Liver (tissue), 3 donors: ENCODE data around the gene ASB1.

ENCODE experiments used
- FOXA1 ChIP-seq: IDR thresholded peaks from 2 replicates; pipeline ENCODE4 v1.6.1; 2016; ENCODE audit warnings: antibody characterized with exemption
- JUND ChIP-seq, 2 donors: IDR thresholded peaks; 2 replicates each; pipeline ENCODE4 v1.6.1; 2016; ENCODE audit warnings: antibody characterized with exemption in 2 of 2
- RXRA ChIP-seq, 2 donors: IDR thresholded peaks; 2 replicates each; pipeline ENCODE4 v1.6.1; 2017 to 2018; ENCODE audit warnings: antibody characterized with exemption in 2 of 2, mild to moderate bottlenecking in 1 of 2
- SP1 ChIP-seq: IDR thresholded peaks from 2 replicates; pipeline ENCODE4 v1.6.1; 2018; ENCODE audit warnings: antibody characterized with exemption, mild to moderate bottlenecking
- TF ChIP-seq, protein P1 (sequence below): fragments of 150-350 bp; IDR thresholded peaks from 2 replicates; pipeline ENCODE4 v1.5.1; 2017; ENCODE audit warnings: improper control_type of control experiment, low read depth, low read length; ENCODE audit not compliant: missing input control
- TF ChIP-seq, protein P2 (sequence below): IDR thresholded peaks from 2 replicates; pipeline ENCODE4 v1.6.1; 2016; ENCODE audit warnings: antibody characterized with exemption
- TF ChIP-seq, protein P3 (sequence below): IDR thresholded peaks from 2 replicates; pipeline ENCODE4 v1.6.1; 2016; ENCODE audit warnings: antibody characterized with exemption
- TF ChIP-seq, protein P4 (sequence below): IDR thresholded peaks from 2 replicates; pipeline ENCODE4 v1.6.1; 2016; ENCODE audit warnings: antibody characterized with exemption, mild to moderate bottlenecking
- donor health status: healthy.
- donor health status: healthy.

DNA sequence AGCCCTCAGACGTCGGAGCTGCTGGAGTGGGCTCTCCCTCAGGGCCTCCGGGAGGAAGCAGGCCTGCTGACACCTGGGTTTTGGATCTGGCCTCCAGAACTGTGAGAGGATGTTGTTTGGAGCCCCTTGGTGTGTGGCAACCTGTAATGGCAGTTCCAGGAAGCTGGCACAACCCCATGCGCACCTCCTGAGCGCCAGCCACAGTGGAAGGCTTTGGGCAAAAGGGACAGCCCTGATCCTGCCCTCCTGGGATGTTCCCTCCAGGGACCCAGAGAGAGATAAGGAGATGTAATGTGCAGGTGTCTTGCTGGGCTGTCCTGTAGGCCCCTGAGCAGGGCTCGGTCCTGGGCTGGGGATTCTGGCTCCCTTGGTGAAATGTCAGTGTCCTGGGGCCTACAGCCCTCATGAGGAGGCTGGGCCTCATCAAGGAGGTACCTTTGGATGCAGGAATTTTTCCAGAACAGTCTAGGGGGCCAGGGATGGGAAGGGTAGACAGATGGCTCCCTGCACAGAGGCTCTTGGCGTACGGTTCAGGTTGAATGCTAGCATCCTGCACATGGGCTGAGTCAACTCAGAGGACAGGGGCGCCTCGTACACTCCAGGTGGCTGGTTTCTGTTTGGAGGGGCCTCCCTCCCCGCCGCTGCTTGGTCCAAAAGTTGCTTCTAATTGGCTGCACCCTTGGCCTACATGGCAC is 61.1 kb downstream of the ASB1 start:
- TF ChIP-seq, protein P1, sequence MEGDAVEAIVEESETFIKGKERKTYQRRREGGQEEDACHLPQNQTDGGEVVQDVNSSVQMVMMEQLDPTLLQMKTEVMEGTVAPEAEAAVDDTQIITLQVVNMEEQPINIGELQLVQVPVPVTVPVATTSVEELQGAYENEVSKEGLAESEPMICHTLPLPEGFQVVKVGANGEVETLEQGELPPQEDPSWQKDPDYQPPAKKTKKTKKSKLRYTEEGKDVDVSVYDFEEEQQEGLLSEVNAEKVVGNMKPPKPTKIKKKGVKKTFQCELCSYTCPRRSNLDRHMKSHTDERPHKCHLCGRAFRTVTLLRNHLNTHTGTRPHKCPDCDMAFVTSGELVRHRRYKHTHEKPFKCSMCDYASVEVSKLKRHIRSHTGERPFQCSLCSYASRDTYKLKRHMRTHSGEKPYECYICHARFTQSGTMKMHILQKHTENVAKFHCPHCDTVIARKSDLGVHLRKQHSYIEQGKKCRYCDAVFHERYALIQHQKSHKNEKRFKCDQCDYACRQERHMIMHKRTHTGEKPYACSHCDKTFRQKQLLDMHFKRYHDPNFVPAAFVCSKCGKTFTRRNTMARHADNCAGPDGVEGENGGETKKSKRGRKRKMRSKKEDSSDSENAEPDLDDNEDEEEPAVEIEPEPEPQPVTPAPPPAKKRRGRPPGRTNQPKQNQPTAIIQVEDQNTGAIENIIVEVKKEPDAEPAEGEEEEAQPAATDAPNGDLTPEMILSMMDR, result no peak
- TF ChIP-seq SP1 (no peak), FOXA1 (no peak), JUND (IDR thresholded peaks at IDR 0.05) (no peak), RXRA (IDR thresholded peaks at IDR 0.05) (no peak)
- TF ChIP-seq, protein P2, sequence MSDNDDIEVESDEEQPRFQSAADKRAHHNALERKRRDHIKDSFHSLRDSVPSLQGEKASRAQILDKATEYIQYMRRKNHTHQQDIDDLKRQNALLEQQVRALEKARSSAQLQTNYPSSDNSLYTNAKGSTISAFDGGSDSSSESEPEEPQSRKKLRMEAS, result no peak
- TF ChIP-seq, protein P3, sequence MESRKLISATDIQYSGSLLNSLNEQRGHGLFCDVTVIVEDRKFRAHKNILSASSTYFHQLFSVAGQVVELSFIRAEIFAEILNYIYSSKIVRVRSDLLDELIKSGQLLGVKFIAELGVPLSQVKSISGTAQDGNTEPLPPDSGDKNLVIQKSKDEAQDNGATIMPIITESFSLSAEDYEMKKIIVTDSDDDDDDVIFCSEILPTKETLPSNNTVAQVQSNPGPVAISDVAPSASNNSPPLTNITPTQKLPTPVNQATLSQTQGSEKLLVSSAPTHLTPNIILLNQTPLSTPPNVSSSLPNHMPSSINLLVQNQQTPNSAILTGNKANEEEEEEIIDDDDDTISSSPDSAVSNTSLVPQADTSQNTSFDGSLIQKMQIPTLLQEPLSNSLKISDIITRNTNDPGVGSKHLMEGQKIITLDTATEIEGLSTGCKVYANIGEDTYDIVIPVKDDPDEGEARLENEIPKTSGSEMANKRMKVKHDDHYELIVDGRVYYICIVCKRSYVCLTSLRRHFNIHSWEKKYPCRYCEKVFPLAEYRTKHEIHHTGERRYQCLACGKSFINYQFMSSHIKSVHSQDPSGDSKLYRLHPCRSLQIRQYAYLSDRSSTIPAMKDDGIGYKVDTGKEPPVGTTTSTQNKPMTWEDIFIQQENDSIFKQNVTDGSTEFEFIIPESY, result no peak
- TF ChIP-seq, protein P4, sequence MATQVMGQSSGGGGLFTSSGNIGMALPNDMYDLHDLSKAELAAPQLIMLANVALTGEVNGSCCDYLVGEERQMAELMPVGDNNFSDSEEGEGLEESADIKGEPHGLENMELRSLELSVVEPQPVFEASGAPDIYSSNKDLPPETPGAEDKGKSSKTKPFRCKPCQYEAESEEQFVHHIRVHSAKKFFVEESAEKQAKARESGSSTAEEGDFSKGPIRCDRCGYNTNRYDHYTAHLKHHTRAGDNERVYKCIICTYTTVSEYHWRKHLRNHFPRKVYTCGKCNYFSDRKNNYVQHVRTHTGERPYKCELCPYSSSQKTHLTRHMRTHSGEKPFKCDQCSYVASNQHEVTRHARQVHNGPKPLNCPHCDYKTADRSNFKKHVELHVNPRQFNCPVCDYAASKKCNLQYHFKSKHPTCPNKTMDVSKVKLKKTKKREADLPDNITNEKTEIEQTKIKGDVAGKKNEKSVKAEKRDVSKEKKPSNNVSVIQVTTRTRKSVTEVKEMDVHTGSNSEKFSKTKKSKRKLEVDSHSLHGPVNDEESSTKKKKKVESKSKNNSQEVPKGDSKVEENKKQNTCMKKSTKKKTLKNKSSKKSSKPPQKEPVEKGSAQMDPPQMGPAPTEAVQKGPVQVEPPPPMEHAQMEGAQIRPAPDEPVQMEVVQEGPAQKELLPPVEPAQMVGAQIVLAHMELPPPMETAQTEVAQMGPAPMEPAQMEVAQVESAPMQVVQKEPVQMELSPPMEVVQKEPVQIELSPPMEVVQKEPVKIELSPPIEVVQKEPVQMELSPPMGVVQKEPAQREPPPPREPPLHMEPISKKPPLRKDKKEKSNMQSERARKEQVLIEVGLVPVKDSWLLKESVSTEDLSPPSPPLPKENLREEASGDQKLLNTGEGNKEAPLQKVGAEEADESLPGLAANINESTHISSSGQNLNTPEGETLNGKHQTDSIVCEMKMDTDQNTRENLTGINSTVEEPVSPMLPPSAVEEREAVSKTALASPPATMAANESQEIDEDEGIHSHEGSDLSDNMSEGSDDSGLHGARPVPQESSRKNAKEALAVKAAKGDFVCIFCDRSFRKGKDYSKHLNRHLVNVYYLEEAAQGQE, result no peak
